Small intestine (tissue), 7 donors: Measurements from ENCODE around the gene MT3. TPM values are rescaled to one million over a fixed set of nuclear protein-coding genes. Genes with fewer than 3 reads are reported as not detected.

Source experiments
- DNase-seq, 2 donors: peaks; one replicate each; pipeline versions ENCODE4 v3.0.0 to v3.0.0-alpha.2; 2013
- FAIRE-seq: peaks from 2 replicates; lab custom pipeline; 2012; peaks lifted over from hg19 to GRCh38; lab: Jason Lieb, UNC
- H3K27ac ChIP-seq, 3 donors: one replicate each; pipeline ENCODE4 v1.5.1; 2013; ENCODE audit warnings: low read length in 2 of 3, mild to moderate bottlenecking in 2 of 3, control low read depth in 1 of 3, inconsistent platforms in 1 of 3, low read depth in 1 of 3, moderate library complexity in 1 of 3
- H3K27me3 ChIP-seq, 3 donors: one replicate each; pipeline ENCODE4 v1.6.1; 2013; ENCODE audit warnings: low read length in 3 of 3, inconsistent platforms in 1 of 3; ENCODE audit not compliant: control insufficient read depth in 3 of 3, insufficient read depth in 3 of 3
- H3K36me3 ChIP-seq, 3 donors: one replicate each; pipeline ENCODE4 v1.6.1; 2013; ENCODE audit warnings: low read length in 3 of 3, inconsistent platforms in 1 of 3, low read depth in 1 of 3, mild to moderate bottlenecking in 1 of 3, moderate library complexity in 1 of 3; ENCODE audit not compliant: control insufficient read depth in 3 of 3, insufficient read depth in 2 of 3
- H3K4me1 ChIP-seq, 3 donors: one replicate each; pipeline ENCODE4 v1.6.1; 2013; ENCODE audit warnings: low read length in 2 of 3, inconsistent platforms in 1 of 3, low read depth in 1 of 3, mild to moderate bottlenecking in 1 of 3, moderate library complexity in 1 of 3; ENCODE audit not compliant: control insufficient read depth in 3 of 3, insufficient read depth in 2 of 3
- H3K4me3 ChIP-seq, 3 donors: one replicate each; pipeline ENCODE4 v1.5.1; 2013; ENCODE audit warnings: low read length in 3 of 3, control low read depth in 1 of 3, inconsistent platforms in 1 of 3, low read depth in 1 of 3, mild to moderate bottlenecking in 1 of 3, moderate library complexity in 1 of 3
- H3K9me3 ChIP-seq, 2 donors: one replicate each; pipeline ENCODE4 v1.6.1; 2013; ENCODE audit warnings: low read depth in 1 of 2, low read length in 1 of 2; ENCODE audit not compliant: control insufficient read depth in 2 of 2, insufficient read depth in 1 of 2
- WGBS, 3 donors: extraction: QIAGEN DNeasy Blood & Tissue Kit; methylation state at CpG; one replicate each; pipeline ENCODE4 v1.1.7; 2013; 5-methylcytosine and 5-hydroxymethylcytosine counted together
- polyA plus RNA-seq, 4 donors: library from polyadenylated mRNA; stranded (reverse) in 3 of 4; unstranded in 1 of 4; fragments of 200-250 nt in 3 of 4; fragments of 120-200 nt in 1 of 4; gene quantifications; one replicate each; pipeline versions ENCODE4 v1.2.1 to v1.2.3, GENCODE V29; 2013
- donor health status: healthy with polysubstance abuse.
- donor health status: control.
- donor health status: control.
- donor health status: Bipolar disorder and iron deficiency.
- donor health status: healthy.

The MT3 gene
- polyA plus RNA-seq, 4 donors, result 0.72 to 5.4 TPM; not detected in 2

DNA sequence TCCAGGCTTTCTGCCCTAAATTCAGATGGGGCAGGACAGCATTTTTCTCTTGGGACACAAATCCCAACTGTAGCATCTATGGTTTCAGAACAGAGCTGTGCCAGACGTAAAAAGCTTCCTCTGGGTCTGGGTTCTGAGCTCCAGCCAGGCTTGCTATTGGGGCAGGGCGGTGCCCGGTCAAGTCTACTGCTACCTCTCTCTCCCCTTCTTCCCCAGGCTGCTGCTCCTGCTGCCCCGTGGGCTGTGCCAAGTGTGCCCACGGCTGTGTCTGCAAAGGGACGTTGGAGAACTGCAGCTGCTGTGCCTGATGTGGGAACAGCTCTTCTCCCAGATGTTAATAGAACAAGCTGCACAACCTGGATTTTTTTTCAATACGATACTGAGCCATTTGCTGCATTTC lies 44.2 kb downstream of the MT3 start:
- H3K36me3 ChIP-seq, result no peaks in the 10 kb centered on the region

DNA sequence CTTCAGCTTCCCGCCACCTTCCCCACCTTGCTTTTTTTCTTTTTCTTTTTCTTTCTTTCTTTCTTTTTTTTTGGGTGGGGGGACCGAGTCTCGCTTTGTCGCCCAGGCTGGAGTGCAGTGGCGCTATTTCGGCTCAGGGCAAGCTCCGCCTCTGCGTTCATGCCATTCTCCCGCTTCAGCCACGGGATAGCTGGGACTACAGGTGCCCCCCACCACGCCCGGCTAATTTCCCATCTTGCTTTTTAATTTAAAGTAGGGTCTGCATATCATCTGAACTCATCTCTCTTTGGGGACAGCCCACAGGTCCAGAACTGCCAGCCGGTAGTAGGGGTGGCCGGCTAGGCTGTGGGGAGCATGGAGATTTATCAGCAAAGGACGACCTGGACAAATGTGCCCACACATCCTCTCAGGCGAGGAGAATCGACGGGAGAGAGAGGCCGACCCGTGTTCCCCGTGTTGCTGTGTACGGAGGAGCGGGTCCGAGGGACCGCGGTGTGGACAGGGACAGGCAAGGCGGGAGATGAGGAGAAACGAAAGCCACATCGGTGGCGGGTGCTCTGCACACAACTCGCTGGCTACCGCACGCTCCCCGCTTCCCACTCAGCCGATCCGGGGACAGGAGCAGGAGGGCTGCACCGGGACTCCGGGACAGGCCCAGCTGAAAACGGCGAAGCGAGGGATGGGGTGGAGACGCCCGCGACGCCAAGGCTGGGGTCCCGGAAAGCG lies 45.5 kb downstream of the MT3 start:
- WGBS, 3 donors, result 19 to 33% (median 20%) methylated on average over 47 of the region's 47 CpGs
- no peaks in the 10 kb centered on the region for H3K9me3 ChIP-seq
- H3K27ac ChIP-seq, result no peak overlapping the region
- FAIRE-seq (no peak), DNase-seq (no peak)
- H3K4me1 ChIP-seq, result peaks cover 0 to 12% (median 2%) of the 10 kb centered on the region in 3 donors
- H3K36me3 ChIP-seq, result no peaks in the 10 kb centered on the region
- H3K27me3 ChIP-seq, result peaks cover 0 to 92% (median 26%) of the 10 kb centered on the region in 3 donors
- peak overlapping the region in 1 of 3 donors; percentile 27 for H3K4me3 ChIP-seq

More for the DNA sequence above, 44.2 kb downstream of the MT3 start:
- no peak for FAIRE-seq
- Histone ChIP-seq H3K27ac (no peak overlapping the region), H3K4me1 (peaks cover 0 to 8% (median 0%) of the 10 kb centered on the region in 3 donors), H3K27me3 (peaks cover 0 to 79% (median 21%) of the 10 kb centered on the region in 3 donors), H3K9me3 (no peaks in the 10 kb centered on the region), H3K4me3 (no peak overlapping the region)
- WGBS, 3 donors, result 57 to 61% (median 59%) methylated on average over 7 of the region's 7 CpGs
- DNase-seq, result no peak

DNA sequence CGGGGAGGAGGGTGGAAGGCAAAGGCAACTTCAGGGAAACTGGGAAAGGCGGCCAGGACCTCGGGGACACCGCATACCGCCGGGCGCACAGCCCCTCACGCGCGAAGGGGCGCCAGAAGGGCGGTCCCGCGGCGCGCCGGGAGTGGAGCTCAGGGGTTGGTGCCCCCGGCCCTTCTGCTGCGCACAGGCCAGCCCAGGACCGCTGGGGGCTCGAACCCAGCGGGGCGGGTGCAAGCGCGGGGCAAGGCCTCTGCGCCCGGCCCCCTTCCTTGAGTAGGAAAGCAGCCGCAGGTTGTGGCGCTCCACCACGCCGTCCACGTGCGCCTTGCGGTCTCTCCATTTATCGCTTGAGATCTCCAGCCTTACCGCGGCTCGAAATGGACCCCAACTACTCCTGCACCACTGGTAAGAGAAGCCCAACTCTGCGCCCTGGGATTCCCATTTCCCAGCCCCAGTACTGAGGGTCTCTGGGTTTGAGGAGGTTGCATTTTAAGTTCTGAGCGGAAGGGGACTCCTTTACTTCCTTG lies 46.2 kb downstream of the MT3 start:
- H3K4me3 ChIP-seq, result peak overlapping the region in 1 of 3 donors; percentile 27
- no peak for DNase-seq
- no peaks in the 10 kb centered on the region for H3K36me3 ChIP-seq
- FAIRE-seq, result no peak
- no peak overlapping the region for H3K27ac ChIP-seq
- no peaks in the 10 kb centered on the region for H3K9me3 ChIP-seq
- H3K4me1 ChIP-seq, result peaks cover 0 to 12% (median 2%) of the 10 kb centered on the region in 3 donors
- 12 to 20% (median 13%) methylated on average over 32 to 40 of the region's 40 CpGs for WGBS, 3 donors
- peaks cover 0 to 96% (median 26%) of the 10 kb centered on the region in 3 donors for H3K27me3 ChIP-seq

DNA sequence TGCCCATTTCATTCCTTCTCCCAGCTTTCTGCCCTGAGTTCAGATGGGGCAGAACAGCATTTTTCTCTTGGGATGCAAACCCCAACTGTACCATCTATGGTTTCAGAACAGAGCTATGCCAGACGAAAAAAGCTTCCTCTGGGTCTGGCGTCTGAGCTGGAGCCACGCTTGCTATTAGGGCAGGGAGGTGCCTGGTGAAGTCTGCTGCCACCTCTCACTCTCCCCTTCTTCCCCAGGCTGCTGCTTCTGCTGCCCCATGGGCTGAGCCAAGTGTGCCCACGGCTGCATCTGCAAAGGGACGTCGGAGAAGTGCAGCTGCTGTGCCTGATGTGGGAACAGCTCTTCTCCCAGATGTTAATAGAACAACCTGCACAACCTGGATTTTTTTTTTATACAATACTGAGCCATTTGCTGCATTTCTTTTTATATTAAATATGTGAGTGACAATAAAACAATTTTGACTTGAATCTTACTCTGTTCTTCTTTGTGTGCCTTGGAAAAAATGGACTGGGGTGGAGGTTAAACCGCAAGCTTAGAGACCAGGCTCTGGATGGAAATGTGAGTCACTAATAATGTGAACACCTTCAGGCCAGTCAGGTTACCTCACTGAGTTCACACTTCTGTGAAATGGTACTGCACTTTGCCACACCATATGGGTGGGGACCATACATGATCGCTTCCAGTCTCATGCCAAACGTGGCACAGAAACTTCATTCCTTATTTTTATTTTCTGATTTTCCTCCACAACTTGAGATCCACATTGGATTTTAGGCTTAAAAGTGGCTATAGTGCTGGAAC lies 47.5 kb downstream of the MT3 start:
- WGBS, 3 donors, result 44 to 47% (median 47%) methylated on average over 9 of the region's 9 CpGs
- no peaks in the 10 kb centered on the region for H3K9me3 ChIP-seq
- peaks cover 0 to 12% (median 2%) of the 10 kb centered on the region in 3 donors for H3K4me1 ChIP-seq
- FAIRE-seq (no peak), DNase-seq (peak in 1 of 2 donors; percentile 32)
- H3K4me3 ChIP-seq, result no peak overlapping the region
- no peak overlapping the region for H3K27ac ChIP-seq
- no peaks in the 10 kb centered on the region for H3K36me3 ChIP-seq
- H3K27me3 ChIP-seq, result peaks cover 0 to 97% (median 26%) of the 10 kb centered on the region in 3 donors

DNA sequence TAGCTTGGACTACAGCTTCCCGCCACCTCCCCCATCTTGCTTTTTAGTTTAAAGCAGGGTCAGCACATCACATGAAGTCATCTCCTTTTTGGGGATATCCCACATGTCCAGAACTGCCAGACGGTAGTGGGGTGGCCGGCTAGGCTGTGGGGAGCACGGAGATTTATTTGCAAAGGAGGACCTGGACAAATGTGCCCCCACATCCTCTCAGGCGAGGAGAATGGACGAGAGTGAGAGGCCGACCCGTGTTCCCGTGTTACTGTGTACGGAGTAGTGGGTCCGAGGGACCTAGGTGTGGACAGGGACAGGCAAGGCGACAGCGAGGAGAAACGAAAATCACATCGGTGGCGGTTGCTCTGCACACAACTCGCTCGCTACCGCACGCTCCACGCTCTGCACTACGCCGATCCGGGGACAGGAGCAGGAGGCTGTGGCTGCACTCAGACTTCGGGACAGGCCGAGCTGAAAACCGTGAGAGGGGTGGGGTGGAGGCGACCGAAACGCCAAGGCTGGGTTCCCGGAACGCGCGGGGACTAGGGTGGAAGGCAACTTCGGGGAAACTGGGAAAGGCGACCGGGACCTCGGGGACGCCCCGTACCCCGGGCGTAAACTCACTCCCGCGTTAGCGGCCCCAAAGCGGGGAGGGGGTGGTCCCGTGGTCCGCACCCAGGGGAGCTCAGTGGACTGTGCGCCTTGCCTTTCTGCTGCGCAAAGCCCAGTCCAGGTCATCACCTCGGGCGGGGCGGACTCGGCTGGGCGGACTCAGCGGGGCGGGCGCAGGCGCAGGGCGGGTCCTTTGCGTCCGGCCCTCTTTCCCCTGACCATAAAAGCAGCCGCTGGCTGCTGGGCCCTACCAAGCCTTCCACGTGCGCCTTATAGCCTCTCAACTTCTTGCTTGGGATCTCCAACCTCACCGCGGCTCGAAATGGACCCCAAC lies 48.8 kb downstream of the MT3 start, which contains the start of gene MT1A:
Gene MT1A, plus strand, starts transcription at position 853 of the 937 bp plus-strand sequence. Its CDS starts 73 bp downstream, at position 926.
- peak; percentile 72 to 75 for DNase-seq
- Histone ChIP-seq H3K27ac (peak within 1 kb of the TSS in 1 of 3 donors; percentile 43), H3K36me3 (no peaks in the 10 kb centered on the region), H3K9me3 (no peaks in the 10 kb centered on the region), H3K4me1 (peaks cover 0 to 15% (median 2%) of the 10 kb centered on the region in 3 donors), H3K4me3 (peak within 1 kb of the TSS in 2 of 3 donors; percentile 39 to 41), H3K27me3 (peaks cover 0 to 91% (median 22%) of the 10 kb centered on the region in 3 donors)
- WGBS, 3 donors, result 5 to 9% (median 7%) methylated on average over 66 to 68 of the region's 68 CpGs
- no peak for FAIRE-seq

DNA sequence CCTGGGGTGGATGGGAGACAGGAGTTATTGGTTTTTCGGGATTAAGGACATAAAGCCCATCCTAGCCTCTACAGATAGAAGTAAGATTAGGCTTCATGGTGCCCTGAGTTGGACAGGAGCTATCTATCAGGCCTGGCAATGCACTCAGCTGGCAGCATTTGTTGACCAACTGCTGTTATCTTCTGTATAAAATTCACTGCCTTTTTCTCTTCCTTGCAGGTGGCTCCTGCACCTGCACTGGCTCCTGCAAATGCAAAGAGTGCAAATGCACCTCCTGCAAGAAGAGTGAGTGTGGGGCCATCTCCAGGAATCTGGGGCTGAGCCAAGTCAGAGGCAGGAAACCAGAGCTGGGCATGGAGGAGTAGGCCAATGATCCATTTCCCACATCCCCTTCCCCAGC lies 49.7 kb downstream of the MT3 start:
- Histone ChIP-seq H3K36me3 (no peaks in the 10 kb centered on the region), H3K27ac (no peak overlapping the region), H3K27me3 (peaks cover 0 to 90% (median 22%) of the 10 kb centered on the region in 3 donors), H3K4me3 (no peak overlapping the region), H3K4me1 (peaks cover 2 to 24% (median 4%) of the 10 kb centered on the region in 3 donors), H3K9me3 (no peaks in the 10 kb centered on the region)
- FAIRE-seq (no peak), DNase-seq (peak in 1 of 2 donors; percentile 79)
- 16 to 41% (median 23%) methylated on average over 1 of the region's 1 CpG for WGBS, 3 donors

DNA sequence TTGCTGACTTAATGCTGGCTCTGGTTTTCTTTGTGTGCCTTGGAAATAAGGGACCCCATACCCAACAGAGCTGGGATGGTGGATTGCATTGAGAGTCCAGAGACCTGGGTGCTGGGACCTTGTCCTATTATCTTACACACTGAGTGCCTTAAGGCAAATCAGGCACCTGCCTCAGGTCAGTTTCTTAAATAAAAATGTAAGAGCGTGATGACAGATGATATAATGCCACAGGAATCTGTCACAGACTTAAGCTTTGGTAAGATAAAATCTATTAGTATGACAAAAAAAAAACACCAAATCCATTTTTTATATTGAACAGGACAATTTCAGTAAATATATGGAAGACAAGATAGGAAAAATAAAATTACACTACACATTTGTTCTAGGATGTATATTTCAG lies 50.7 kb downstream of the MT3 start:
- H3K9me3 ChIP-seq, result no peaks in the 10 kb centered on the region
- DNase-seq (no peak), FAIRE-seq (no peak)
- no peak overlapping the region for H3K4me3 ChIP-seq
- WGBS, 3 donors, result 63 to 84% (median 83%) methylated on average over 1 of the region's 1 CpG
- H3K27me3 ChIP-seq, result peaks cover 0 to 88% (median 16%) of the 10 kb centered on the region in 3 donors
- no peaks in the 10 kb centered on the region for H3K36me3 ChIP-seq
- H3K4me1 ChIP-seq, result peaks cover 2 to 23% (median 4%) of the 10 kb centered on the region in 3 donors
- no peak overlapping the region for H3K27ac ChIP-seq
